ENCODE data around the gene CEMIP. TPM values are rescaled to one million over a fixed set of nuclear protein-coding genes. Genes with fewer than 3 reads are reported as not detected.
A peak's percentile ranks its signal among the peaks of the same experiment; 100 is the strongest.
"Not testable (repeated sequence)": the region's sequence is repeated elsewhere in the genome, so short reads cannot be mapped to it uniquely, and the experiment has no call there.

The CEMIP gene
- total RNA-seq, 1 donor from 2014 or later = 0.20 TPM

DNA sequence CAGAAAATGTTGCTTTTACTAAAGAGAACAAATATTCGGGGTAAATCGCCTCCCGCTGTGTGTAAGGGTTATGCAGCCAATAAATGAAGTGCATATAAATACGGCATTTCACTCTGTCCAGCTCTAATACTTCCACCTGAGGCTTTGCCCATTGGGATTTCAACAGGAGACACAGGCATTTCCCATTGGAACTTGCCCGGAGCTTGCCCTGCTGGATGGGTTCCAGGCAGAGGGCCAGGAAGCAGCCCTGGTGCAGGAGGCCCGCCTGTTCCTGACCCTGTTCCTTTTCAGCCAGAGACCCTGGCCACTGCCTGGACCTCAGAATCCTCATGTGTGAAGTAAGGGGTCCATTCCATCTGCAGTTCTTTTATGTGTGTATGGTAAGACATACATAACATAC, 17.4 kb upstream of the CEMIP start:
- no peak for DNase-seq (ENCODE audit: low read depth)

DNA sequence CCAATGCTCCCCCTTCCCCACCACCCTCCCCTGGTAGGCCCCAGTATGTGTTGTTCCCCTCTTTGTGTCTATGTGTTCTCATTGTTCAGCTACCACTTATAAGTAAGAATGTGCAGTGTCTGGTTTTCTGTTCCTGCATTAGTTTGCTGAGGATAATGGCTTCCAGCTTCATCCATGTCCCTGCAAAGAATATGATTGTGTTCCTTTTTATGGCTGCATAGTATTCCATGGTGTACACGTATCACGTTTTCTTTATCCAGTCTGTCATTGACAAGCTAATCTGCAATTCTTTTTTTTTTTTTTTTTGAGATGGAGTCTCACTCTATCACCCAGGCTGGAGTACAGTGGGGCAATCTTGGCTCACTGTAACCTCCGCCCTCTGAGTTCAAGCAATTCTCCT, 15.9 kb upstream of the CEMIP start:
- not testable (repeated sequence) for DNase-seq (ENCODE audit: low read depth)

DNA sequence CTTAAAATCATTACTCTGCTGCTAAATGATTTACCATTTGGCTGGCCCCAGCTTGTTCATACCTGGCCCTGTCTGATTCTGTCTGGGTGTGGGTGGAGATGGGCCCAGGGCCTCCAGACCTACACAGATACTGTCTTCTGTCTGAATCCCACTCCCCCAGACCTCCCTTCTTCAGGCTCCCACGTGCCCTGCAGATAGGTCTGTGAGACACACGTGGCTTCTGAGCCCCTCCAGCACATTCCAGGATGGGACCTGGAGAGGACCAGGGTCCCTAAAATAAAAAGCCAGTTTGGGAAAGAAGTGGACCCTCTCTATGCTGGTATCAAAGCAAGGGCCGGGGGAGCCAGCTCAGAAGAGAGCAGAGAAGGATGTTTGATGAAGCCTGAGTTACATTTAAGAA, 14.6 kb upstream of the CEMIP start:
- no peak for DNase-seq (ENCODE audit: low read depth)

DNA sequence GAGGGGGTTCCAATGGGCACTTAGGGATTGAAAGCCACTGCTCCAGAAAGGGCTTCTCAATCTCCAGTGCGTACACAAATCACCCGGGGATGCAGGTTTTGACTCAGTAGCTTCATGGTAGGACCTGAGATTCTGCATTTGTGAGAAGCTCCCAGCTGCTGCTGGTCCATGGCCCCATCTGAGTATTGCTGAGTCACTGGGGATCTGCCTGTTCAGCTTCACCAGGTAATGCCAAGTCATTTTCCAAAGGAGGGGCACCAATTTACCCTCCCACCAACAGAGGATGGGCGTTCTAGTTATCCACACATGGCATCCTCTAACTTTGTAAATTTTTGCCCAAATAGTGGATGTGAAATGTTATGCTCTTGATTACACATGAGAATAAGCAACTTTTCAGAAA, 12.9 kb upstream of the CEMIP start:
- DNase-seq (ENCODE audit: low read depth) = no peak

DNA sequence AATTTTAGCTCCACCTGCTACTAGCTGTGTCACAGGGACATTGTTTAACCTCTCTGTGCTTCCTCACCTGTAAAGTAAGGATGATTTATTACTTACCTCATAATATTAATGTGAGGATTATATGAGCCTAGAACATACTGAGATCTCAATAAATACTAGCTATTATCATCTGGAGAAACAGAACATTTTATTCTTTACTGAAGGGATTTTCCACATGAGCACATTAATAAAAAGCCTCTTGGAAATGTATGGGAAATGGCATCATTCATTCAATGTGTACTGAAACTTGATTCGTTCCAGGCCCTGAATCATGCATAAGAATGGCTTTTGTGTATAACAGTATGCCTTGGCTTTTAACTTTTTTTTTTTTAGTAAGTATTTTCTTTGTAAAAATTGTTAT, 11.0 kb upstream of the CEMIP start:
- DNase-seq (ENCODE audit: low read depth) = no peak

DNA sequence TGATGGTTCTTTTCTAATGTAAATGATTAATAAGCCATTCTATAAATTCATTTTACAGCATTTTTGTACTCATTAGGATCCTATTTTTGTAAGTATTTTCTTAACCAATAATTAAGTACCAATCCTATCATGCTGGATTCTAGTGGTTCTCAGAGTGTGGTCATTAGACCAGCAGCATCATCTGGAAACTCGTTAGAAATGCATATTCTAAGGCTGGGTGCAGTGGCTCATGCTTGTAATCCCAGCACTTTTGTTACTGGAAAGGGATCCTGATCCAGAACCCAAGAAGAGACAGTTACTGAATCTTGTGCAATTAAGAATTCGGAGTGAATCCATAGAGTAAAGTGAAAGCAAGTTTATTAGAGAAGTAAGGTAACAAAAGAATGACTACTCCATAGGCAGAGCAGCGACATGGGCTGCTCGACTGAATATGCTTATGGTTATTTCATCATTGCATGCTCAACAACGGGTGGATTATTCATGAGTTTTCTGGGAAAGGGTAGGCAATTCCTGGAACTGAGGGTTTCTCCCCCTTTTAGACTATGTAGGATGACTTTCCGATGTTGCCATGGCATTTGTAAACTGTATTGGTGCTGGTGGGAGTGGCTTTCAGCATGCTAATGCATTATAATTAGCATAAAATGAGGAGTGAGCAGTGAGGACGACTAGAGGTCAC, 9.9 kb upstream of the CEMIP start:
- DNase-seq (ENCODE audit: low read depth) = no peak

DNA sequence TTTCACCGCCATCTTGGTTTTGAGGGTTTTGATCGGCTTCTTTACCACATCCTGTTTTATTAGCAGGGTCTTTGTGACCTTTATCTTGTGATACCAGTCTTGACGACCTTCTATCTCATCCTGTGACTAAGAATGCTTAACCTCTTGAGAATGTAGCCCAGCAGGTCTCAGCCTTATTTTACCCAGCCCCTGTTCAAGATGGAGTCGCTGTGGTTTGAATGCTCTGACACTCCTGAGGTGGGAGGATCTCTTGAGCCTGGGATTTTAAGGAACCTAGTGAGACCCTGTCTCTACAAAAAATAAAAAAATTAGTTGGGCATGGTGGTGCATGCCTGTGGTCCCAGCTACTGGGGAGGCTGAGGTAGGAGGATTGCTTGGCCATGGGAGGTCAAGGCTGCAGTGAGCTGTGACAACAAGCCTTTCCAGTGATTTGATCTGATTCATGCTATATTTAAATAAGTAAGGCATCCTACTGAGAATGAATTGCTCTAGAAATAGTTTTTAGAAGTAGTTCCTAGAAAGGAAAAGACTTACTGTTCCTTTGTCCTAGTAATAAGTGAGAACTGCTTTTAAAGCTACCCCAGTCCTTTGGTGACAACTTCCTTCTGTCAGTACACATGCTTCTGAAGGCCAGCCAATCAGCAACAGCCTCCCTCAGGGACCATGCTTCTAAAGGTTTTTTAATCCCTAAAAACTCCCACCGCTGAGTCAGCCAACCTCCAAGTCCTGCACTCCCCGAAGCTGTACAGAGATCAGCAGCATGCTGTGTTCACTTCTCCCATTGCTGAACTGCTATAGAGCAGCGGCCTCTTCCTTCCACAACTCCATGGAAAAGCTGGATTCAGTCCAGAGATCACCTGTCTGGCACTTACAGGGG, 9.1 kb upstream of the CEMIP start:
- DNase-seq (ENCODE audit: low read depth) = no peak

DNA sequence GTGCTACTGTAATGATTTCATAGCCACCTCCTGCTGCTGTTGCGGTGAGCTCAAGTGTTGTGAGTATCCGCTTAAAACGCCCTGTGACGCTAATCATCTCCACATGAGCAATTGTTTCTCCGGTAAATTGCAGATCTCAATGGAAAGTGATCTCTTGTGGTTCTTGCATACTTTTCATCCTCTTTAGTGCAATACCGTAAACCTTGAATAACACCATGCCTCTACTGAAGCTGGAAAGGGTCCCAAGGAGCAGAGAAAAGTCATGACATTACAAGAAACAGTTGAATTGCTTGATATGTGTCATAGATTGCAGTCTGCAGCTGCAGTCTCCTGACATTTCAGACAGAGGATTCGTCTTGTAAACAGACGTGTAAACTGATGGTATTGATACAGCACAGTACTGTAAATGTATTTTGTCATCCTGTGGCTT, 6.0 kb upstream of the CEMIP start:
- DNase-seq (ENCODE audit: low read depth) = no peak

DNA sequence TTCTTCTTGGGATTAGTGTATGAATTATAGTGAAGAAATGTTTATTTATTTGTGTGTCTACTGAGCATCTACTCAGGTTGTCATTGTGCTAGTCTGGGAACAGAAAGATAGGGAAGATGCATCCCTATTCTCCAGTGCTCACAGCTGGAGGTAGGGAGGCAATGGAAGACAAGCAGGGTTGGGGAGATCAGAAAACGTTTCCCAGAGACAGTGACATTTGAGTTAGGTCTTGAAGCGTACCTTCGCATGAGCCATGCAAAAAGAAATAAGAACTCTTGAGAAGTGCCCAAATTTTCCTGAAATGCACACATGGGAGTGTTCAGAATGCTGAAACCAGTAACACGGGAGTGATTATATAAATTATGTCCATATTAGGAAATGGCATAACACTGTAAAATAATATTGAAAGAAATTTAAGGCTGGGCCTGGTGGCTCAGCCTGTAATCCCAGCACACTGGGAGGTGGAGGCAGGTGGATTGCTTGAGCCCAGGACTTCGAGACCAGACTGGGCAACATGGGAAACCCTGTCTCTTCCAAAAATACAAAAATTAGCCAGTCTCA, 5.3 kb upstream of the CEMIP start:
- no peak for DNase-seq (ENCODE audit: low read depth)

DNA sequence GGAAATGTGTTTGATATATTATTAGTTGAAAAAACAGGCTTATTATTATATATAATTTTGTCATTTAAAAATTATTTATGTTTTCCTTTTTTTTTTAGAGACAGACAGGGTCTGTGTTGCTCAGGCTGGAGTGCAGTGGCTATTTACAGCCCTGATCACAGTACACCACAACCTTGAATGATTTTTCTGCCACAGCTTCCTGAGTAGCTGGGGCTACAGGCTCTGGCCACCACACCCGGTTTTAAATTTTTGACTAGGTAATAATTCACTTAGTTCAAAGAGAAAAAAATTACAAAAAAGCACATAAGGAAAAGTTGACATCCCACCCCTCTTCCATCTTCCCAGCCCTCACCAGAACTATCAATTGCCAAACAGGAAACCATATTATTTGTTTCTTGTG, 4.7 kb upstream of the CEMIP start:
- DNase-seq (ENCODE audit: low read depth) = no peak

DNA sequence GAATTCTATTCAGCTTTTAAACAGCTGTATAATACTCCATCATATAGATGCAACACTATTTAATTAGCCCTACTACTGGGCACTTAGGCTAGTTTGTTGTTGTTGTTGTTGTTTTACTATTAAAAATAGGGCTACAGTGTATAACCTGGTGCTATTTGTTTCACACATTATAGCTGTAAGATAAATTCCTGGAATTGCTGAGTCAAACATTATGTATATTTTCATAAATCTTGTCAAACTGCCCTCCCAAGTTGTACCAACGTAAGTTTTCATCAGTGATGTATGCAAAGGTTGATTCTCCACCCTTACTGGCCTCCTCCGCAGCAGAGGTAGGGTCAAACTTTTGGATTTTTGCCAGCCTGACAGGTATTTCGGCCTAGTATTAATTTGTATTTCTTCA, 3.8 kb upstream of the CEMIP start:
- no peak for DNase-seq (ENCODE audit: low read depth)

DNA sequence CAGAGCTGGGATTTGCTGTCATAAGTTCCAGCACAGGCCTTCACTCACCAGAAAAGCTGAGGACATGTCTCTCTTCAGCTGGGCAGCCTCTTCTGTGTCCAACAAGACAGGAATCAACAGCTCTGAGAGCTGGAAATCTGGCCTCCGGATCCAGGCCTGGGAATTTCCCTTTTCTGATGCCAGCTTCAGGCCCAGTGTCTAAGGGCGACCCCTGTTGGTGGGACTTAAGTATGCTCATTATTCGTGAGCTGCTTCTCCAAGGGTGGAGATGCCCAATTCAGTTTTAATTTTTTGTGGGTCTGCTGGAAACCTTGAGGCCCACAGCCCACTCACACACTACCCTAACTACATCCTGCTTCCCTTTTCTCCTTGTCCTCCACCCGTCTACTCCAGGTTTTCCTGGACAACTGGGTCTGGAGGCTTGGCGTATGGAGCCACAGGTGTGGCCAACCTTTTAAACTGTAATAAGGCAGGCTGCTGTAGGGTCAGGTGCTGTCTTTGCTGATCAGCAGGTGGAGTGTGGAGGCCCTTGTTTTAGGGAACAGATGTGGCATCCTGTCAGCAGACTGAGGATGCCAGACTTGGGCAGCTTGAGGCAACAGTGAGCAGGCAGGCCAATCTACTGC, 2.6 kb upstream of the CEMIP start:
- peak; percentile 67 for DNase-seq (ENCODE audit: low read depth)

DNA sequence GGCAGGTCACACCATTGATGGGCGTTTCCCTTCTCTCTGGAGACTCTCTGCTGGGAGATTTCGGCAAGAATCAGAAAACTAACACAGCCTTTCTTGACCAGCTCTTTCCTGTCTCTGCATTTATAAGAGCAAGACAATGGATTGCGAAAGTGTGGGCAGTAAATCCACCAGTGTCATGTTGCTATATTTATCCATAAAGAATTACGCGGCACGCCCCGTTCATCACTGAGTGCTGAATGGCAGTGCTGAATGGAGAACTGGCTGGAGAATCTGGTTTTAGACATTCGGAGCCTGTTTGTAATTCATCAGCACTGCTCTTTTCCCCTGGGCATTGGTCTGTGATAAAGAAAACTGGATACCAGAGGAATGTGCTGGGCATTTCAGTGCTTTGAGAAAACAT, 2.0 kb upstream of the CEMIP start:
- DNase-seq (ENCODE audit: low read depth) = peak; percentile 19

DNA sequence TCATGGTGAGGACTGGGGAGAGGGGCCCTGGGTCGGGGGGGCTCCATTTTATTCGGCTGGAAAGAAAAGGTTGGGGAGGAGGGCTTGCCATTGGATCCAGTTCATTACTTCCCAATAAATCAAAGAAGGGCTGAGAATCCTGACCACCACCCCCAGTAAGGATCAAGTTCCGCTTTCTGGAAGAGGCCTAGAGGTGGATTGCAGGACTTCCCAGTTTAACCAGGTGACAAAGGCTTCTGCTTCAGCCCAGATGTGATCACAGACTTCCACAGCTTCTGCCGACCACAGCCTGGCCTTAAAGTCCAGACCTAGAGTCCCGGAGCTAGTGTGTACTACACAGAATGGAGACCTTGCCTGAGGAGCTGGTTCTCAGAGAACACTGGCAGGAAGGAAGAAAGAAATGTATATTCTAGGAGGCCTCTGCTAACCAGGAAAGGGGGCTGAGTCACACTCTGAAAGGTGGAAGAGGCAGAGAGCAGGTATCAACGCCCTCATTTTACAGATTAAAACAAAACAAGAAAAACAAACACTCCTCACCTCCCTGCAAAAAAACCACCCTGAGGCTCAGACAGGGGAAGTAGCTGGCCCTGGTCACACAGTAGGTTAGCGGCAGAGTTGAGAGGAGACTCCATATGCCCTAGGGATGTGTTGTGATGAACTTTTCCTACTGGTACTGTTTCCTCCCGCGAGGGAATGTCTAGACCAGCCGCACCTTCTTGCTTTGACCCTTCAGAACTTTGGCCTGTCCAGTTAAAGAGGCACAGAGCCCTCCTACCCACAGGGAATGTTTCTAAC, 1.1 kb upstream of the CEMIP start:
- DNase-seq (ENCODE audit: low read depth) = peak; percentile 7

DNA sequence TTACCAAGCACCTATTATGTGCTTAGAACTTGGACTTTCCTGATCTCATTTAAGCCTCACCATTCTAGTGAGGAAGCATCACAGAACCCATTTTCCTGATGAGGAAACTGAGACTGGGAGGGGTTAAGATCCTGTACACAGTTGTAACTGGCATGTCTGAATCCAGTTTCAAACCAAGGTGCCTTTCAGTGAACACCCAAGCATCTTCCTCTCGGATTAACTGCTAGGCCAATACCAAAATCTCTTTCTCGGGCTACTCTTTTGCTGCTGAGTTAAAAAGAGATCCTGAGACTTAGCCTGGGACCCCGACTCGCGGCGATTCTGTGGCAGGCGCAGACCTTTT, 578 bp upstream of the CEMIP start:
- DNase-seq (ENCODE audit: low read depth) = no peak

DNA sequence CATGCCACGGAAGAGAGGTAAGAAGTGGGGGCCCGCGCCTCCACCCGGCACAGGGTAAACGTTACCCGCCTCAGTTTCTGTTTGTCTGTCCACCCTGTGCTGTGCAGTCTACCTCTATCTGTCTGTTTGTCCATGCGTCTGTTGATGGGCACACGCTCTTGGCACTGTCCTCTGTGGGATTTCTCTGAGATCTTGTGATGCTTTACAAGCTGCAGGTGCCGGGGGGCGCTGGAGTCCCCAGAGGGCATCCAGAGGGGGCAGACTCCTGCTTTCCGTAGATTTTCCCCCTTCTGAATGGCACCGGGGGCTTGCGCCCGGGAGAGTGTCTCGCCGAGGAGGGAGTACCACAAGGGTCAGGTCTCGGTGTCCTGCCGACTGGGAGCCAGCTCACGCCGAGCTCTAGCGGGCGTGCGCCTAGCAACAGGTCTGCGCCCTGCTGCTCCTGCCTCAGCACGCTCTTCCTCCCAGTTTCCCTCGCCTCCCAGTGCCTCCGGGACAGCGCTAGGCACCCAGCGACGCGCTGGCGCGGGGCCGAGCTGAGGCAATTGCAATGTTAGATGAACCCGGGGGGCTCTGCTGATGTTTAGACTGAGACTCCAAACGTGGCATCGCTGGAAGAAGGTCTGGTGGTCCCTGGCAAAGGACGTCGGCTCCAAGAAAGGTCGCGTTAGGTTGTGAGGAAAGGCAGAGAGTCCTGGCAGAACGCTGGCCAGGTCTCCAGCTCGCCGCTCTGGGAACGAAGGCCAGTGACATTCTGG, 667 bp downstream of the CEMIP start:
- no peak for DNase-seq (ENCODE audit: low read depth)

DNA sequence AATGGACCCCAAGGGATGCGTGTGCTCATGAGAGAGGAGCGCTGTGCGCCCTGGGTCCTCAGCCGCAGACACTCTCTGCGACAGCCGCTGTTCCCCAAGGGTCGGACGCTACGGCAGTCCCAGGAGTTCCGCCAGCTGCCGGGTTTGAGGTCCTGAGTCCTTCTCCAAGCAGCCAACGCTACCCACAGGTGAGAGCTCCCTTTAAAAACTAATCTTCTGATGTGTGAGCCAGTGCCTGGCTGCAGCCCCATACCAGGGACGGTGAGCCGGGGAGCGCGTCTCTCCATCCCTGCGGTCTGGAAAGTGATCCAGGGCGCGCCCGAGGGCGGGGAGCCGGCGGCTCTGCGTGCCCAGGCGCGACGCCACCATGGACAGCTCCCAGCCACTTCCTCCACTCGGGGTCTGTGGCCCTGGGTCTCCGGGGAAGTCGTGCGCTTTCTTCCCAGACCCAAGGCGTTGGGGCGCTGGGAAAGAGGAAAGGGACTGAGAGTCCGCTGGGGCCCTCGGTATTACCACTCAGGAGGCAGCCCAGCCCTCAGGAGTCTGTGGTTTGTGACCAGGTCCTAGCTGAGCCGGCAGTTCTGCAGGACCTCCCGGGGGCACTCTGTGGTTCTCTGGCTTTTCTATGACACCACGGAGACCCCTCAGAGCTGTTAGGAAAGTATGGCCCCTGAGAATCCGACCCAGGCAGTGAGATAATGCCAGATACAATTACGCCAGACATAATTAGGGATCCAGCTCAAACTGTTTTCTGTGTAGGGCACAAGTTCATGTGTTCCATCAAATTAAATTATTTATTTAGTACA, 1.4 kb downstream of the CEMIP start:
- no peak for DNase-seq (ENCODE audit: low read depth)

DNA sequence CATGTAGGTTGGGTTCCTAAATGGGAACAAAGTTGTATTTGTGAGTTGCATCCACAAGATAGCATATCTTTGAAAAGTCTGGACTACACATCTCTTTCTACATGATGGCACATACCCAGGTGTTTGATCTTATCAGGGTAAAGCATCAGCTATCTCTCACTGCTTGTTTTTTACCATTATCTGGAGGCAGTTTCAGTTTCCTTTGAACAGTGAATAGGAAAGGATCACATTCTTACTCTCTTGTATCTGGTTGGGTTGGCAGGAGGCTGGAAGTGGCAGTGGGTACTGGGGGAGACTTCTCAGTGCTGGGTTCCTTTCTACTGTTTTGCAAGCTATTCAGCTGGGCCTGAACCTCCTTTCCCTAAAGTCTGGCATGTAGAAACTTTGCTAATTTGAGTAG, 4.1 kb downstream of the CEMIP start:
- DNase-seq (ENCODE audit: low read depth) = no peak

DNA sequence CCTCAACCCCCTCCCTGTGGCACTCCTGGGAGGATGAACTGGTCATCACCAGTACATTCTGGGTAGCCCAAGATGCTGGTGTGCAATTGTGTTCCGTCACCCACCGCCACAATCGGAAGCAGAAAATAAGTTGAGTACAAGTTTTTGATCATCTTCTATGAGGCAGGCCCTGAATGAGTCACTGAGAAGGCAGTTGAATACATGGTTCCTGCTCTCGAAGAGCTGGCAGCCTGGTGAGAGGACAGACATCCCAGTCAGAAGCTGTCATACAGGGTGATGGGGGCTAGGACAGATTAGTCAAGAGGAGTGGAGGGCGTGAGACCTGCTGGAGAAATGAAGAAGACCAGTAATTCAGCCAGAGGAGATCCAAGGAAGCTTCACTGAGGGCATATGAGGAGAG, 6.2 kb downstream of the CEMIP start:
- DNase-seq (ENCODE audit: low read depth) = no peak

DNA sequence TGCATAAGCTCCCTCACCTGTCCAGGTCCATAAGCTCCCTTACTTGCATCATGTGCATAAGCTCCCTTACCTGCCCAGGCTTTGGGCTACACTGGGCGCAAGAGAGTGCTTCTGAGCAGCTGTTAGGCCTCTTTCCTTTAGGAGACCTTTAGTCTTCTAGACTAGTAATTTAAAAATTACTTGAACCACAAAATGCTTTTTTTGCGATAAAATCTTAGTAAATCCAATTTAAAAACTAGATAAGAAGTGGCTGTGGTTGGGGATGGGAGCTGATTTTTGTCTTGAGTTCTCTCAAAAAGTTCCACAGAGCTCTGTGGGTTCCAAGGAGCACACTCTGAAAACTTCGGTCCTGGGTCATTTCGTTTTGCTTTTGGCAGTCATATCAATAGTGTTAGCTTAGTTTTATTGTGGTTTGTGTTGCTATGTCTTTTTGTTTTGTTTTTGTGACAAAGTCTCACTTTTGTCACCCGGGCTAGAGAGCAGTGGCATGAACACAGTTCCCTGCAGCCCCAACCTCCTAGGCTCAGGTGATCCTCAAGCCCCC, 6.7 kb downstream of the CEMIP start:
- DNase-seq (ENCODE audit: low read depth) = no peak

Data from renal cortical epithelial cell (primary cell).